Adipose tissue (tissue), 3 donors: Measurements from ENCODE around the gene GNA12. TPM values are rescaled to one million over a fixed set of nuclear protein-coding genes. Genes with fewer than 3 reads are reported as not detected.
"Not testable (repeated sequence)": the region's sequence is repeated elsewhere in the genome, so short reads cannot be mapped to it uniquely, and the experiment has no call there.

Source experiments
- H3K27ac ChIP-seq: one replicate; pipeline ENCODE4 v1.5.1; 2013; ENCODE audit warnings: low read depth, low read length
- WGBS, 3 donors: extraction: QIAGEN DNeasy Blood & Tissue Kit; methylation state at CpG; one replicate each; pipeline ENCODE4 v1.1.7; 2013; 5-methylcytosine and 5-hydroxymethylcytosine counted together
- polyA plus RNA-seq, 3 donors: library from polyadenylated mRNA; stranded (reverse); fragments of 200-250 nt; gene quantifications; one replicate each; pipeline ENCODE4 v1.2.3, GENCODE V29; 2013
- donor health status: healthy with polysubstance abuse.
- donor health status: Bipolar disorder and iron deficiency.
- donor health status: healthy.

GNA12 gene
- polyA plus RNA-seq, 3 donors, result 14.8 to 42.6 (median 39.9) TPM

- 77 to 84% (median 82%) methylated on average over 16 to 17 of the region's 17 CpGs for WGBS, 3 donors
- H3K27ac ChIP-seq, result no peak overlapping the region
Observed at GRCh38 chr7:2701424-2701823, 142.7 kb downstream of the GNA12 start.

DNA sequence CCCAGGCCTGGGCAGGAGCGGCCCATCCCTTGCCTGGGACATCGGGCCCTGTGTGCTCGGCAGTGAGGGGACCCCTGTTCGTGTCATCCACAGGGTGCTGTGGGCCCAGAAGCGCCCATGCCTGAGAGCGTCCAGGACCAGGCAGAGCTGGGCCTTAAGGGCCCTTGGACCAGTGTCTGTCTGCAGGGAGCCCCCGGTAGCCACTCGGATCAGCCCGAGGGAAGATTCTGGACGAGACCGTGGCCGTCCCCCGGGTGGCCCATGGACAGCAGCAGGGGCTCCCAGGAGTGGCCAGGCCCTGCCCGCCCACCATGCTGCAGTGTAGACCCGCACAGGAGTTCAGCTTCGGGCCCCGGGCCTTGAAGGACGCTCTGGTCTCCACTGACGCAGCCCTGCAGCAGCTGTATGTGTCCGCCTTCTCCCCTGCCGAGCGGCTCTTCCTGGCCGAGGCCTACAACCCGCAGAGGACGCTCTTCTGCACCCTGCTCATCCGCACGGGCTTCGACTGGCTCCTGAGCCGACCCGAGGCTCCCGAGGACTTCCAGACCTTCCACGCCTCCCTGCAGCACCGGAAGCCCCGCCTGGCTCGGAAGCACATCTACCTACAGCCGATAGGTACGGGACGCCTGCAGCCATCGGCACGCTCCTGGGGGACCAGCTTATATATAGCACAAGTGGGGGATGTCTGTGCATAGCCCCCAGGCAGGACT, 143.8 kb downstream of the GNA12 start:
- WGBS, 3 donors, result 79 to 94% (median 91%) methylated on average over 40 of the region's 40 CpGs
- no peak overlapping the region for H3K27ac ChIP-seq

- H3K27ac ChIP-seq, result no peak overlapping the region
- 50 to 68% (median 65%) methylated on average over 15 of the region's 15 CpGs for WGBS, 3 donors
Observed at GRCh38 chr7:2699289-2699620, 144.9 kb downstream of the GNA12 start.

GRCh38 chr7:2698581-2699288, 145.4 kb downstream of the GNA12 start:
- 52 to 66% (median 54%) methylated on average over 18 of the region's 18 CpGs for WGBS, 3 donors
- no peak overlapping the region for H3K27ac ChIP-seq

DNA sequence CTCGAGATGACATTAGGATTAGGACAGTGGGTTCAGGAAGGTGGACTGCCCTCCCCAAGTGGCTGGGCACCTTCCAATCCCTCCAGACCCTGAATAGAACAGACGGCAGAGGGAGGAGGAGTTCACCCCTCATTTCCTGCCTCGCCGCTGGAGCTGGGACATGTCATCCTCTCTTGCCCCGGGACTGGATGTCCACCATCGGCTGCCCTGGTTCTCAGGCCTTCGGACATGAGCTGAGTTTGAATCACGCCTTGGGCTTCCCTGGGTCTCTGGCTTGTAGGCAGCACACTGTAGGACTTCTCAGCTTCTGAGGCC, 150.0 kb downstream of the GNA12 start:
- WGBS, 3 donors, result 66 to 74% (median 69%) methylated on average over 8 of the region's 8 CpGs

GRCh38 chr7:2693420-2694121, 150.5 kb downstream of the GNA12 start:
- 83 to 88% (median 86%) methylated on average over 19 of the region's 19 CpGs for WGBS, 3 donors
- H3K27ac ChIP-seq, result not testable (repeated sequence)

More for the DNA sequence above, 150.0 kb downstream of the GNA12 start:
- H3K27ac ChIP-seq, result not testable (repeated sequence)

DNA sequence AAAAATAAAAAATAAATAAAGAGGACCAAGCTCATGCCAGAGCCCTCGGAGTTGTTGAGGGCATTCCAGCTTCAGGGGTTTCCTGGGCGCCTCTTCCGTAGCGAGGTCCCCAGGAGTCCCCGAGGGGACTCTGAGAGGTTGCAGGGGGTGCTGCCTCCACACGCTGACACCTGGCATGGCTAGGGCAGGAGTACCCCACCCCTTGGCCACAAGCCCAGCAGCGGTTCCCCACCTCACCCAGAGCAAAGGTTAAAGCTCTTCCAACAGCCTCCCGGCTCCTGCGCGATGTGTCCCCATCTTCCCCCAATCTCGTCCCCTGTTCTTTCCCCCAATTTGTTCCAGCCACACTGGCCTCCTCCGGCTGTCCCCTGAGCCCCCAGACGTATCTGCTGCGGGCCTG, 151.6 kb downstream of the GNA12 start:
- 78 to 89% (median 85%) methylated on average over 14 of the region's 14 CpGs for WGBS, 3 donors
- H3K27ac ChIP-seq, result no peak overlapping the region

DNA sequence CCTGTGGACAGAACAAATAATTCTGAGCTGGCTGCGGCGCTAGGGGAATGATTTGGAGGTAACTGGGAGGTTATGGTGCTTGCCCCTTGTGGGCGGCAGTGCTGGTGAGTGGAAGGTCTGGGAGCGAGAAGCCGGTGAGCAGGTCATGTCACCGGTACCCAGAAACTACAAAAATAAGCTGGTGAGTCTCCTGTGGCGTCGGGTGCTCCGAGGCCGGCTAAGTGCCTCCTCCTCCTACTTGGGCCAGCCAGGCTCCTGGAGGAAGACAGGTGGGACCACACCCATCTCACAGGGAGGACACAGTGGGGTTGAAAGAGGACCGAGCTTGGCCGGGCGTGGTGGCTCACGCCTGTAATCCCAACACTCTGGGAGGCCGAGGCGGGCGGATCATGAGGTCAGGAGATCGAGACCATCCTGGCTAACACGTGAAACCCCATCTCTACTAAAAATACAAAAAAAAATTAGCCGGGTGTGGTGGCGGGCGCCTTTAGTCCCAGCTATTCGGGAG, 152.1 kb downstream of the GNA12 start:
- H3K27ac ChIP-seq, result not testable (repeated sequence)
- WGBS, 3 donors, result 84 to 95% (median 91%) methylated on average over 21 to 23 of the region's 23 CpGs

- WGBS, 3 donors, result 79 to 88% (median 85%) methylated on average over 18 of the region's 18 CpGs
- no peak overlapping the region for H3K27ac ChIP-seq
Observed at GRCh38 chr7:2691011-2691707, 152.9 kb downstream of the GNA12 start.

GRCh38 chr7:2689951-2690705, 154.0 kb downstream of the GNA12 start:
- 57 to 72% (median 65%) methylated on average over 23 of the region's 23 CpGs for WGBS, 3 donors
- no peak overlapping the region for H3K27ac ChIP-seq

DNA sequence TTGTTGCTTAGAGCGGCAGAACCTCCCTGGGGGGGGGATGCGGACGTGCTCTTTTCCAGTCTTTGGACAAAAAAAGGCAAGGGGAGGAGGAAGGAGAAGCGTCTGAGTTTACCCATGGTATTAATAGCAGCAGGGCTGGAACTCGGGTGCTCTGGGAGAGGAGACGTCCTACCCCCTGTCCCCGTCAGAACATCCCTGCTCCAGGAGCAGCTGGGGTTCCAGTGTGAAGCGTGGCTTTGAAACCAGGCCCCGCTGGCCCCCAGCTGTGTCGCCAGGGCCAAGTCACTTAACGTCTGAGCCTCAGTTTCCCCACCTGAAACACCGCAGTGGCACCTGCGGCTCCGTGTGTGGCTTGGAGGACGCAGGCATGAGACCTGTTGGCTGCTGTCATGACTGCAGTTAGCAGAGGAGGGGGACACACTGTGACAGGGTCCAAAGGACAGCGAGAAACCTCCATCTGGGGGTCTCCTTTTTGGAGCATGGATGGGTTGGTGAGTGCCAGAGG, 154.7 kb downstream of the GNA12 start:
- no peak overlapping the region for H3K27ac ChIP-seq
- WGBS, 3 donors, result 53 to 74% (median 64%) methylated on average over 14 to 16 of the region's 16 CpGs

DNA sequence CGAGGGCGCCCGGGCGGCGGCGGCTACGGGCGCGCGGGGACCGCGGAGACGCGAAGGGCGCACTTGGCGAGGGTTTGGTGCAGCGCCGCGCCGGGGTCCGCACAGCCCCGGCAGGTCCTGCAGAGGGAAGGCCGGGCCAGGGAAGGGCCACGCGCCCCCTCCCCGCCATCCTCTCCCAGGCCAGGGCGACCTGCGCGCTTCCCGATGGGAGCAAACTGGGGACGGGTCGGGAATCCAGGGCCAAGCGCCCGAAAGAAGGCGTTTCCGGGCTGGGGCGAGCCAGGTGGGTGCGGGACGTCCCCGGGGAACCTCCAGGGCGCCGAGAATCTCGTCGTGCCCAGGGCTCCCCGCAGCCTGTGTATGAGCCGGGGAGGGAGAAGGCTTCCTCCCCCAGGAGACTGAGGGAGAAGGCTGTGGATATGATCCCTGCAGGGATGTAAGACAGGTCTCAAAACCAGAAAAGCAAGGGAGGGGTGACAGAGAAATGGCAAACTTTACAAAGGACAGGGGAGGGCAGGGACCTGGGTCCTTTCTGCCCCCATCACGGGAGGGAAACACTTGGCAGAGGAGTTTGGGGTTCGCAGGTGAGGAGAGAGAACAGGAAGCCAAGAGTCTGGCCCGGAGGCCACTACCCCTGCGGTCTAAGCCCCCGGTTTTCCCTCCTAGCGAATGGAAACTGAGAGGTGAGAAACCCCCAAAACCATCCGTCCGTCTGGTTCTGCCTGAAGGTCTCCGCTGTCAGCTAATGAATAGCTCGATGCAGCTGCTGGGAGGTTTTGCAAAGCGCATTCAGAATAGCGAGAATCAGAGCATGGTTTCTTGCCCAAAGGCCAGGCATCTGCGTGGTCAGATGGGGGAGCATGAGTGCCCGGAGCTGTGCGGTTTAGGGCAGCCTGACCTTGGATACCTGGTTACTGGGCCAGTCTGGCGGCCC, 155.4 kb downstream of the GNA12 start:
- H3K27ac ChIP-seq, result no peak overlapping the region
- 6 to 9% (median 7%) methylated on average over 44 to 62 of the region's 62 CpGs for WGBS, 3 donors

- 3% methylated on average over 26 to 41 of the region's 41 CpGs for WGBS, 3 donors
- H3K27ac ChIP-seq, result no peak within 1 kb of the TSS
Observed at GRCh38 chr7:2687881-2688318, 156.2 kb downstream of the GNA12 start, which contains the start of gene AMZ1. Gene AMZ1, plus strand, starts transcription at chr7:2688202. Its CDS starts 12,250 bp downstream, at chr7:2700452.

DNA sequence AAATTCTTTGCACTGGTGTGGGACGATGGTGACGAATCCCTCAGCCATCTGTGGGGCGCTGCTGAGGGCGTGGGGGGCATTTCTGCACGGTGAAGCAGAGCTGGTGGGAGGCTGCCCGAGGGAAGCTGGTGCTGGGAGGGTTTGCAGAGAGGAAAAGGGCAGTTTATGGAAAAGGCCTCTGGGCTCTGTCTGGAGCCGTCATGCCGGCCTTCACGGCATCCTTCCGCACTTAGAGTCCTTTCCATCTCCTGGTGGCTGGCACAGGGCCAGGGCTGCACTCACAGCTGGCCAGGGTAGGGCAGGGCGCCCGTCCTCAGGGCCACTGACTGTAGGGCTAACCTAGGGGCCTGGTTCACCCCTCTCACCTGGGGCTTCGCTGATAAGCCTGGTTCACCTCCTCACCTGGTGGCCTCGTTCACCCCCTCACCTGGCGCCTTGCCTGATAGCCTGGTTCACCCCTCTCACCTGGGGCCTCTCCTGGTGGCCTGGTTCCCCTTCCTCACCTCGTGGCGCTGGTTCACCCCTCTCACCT, 156.7 kb downstream of the GNA12 start:
- no peak overlapping the region for H3K27ac ChIP-seq
- 36 to 49% (median 43%) methylated on average over 17 of the region's 17 CpGs for WGBS, 3 donors

GRCh38 chr7:2686101-2686500, 158.0 kb downstream of the GNA12 start:
- WGBS, 3 donors, result 86 to 94% (median 91%) methylated on average over 14 of the region's 14 CpGs
- no peak overlapping the region for H3K27ac ChIP-seq

DNA sequence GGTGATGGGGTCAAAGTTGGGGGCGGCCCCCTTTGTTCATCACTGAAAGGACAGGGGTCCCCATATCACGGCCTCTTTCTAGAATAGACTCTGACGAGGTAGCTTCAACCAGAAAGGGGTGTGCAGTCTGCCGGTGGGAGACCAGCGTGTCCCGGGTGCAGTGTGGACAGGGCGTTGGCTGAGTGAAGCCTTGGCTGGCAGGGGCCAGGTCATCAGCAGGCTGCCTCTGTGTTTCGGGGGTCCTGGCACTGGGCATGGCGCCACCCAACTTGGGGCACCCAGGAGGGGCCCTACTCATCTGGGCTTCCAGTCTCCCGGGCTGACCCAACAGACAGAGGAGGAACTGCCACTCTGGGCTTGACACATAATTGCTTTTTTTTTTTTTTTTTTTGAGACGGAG, 159.6 kb downstream of the GNA12 start:
- 92 to 93% (median 92%) methylated on average over 10 to 11 of the region's 11 CpGs for WGBS, 3 donors
- no peak overlapping the region for H3K27ac ChIP-seq
